Hematopoietic multipotent progenitor cell treated with erythropoietin and hydrocortisone succinate and interleukin-3 and kit ligand, for 6 days (in vitro differentiated cells): ENCODE results near the gene HDAC11.
A peak's percentile ranks its signal among the peaks of the same experiment; 100 is the strongest.
"Not testable (repeated sequence)": the region's sequence is repeated elsewhere in the genome, so short reads cannot be mapped to it uniquely, and the experiment has no call there.

ENCODE experiments used
- DNase-seq: peaks from one replicate; pipeline ENCODE4 v3.0.0-alpha.2; 2015

Gene HDAC11

DNA sequence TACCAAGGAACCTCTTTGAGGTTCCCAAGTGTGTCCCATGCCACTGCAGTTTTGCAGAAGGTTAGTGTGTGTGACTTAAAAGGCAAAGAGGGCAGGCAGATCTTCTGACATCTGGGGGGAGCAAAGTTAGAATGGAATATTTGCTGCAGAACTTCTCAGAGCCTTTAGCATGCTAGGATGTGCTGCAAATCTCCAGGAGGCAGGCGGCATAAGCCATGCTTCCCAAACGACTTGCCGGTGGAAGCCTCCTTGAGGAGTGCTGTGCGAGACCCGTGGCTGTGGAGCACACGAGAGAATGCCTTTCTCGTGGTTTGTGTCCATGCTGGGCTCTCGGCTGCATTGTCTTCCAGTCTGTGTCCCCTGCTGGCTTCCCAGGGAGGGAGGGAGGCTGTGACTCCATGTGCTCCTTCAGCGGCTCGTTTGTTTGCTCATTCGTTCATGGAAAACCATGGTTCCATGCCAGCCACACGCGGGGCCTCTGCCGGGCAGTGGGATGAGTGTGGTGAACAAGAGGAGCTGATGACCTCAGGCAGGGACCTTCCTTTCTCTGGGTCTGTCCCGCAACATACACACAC lies 13.8 kb downstream of the HDAC11 start:
- DNase-seq, result no peak

DNA sequence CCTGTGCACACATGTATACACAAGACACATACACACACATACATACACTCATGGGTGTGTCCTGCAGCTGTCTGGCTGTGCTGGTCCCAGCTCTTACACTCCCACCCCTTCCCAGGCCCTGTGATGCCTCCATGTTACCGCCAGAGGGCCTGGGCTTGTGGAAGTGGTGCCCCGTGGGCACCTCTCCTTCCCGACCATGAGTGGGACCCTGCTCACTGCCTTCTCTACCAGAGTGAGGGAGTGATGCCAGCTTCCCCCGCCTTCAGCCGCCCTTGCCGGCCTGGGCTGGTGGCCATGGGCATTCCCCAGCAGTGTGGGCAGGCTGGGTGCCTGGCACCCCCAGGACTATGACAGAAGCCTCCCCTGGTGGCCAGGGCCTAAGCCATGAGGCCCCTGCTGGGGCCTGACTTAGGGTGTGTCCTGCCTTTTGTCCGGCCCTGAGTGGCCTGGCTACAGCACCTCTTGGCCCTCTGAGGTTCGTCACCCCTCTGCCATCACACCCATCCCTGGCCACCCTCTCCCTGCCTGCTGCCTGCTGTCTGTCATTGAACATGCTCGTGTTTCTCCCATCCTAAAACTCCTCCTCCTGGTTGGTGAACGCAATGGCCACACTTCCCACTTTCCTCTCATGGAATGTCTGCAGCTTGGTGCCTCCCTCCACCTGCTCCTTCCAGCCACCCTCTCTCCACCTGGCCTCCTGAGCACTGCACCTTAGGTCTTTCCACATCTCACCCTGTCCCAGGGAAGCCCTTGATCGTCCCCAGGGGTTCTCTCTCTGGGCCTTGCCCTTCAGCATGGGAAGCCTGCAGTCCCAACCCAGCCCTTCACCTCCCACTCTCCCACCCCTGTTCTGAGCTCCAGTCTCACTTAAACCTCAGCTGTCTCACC lies 14.6 kb downstream of the HDAC11 start:
- DNase-seq, result peak; percentile 69

DNA sequence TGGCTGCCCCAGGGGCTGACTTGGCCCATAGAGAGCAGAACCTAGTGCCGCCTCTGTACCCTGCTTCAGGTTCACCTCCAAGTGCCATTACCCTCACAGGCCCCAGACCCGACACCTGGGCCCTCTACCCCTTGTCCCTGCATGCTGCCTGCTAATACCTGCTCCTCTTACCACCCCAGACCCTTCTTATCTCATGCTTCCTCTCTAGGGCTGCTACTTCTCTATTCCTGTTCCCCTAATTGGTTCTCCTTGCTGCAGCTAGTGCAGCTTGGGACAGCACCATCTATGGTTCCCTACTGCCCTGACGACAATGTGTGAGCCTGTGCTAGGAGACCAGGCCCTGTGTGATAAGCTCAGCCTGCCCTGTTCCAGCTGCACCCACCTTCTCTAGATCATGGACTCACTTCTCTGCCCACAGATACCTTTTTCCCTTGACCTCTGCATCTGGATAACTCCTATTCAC lies 15.3 kb downstream of the HDAC11 start:
- DNase-seq, result peak; percentile 42

DNA sequence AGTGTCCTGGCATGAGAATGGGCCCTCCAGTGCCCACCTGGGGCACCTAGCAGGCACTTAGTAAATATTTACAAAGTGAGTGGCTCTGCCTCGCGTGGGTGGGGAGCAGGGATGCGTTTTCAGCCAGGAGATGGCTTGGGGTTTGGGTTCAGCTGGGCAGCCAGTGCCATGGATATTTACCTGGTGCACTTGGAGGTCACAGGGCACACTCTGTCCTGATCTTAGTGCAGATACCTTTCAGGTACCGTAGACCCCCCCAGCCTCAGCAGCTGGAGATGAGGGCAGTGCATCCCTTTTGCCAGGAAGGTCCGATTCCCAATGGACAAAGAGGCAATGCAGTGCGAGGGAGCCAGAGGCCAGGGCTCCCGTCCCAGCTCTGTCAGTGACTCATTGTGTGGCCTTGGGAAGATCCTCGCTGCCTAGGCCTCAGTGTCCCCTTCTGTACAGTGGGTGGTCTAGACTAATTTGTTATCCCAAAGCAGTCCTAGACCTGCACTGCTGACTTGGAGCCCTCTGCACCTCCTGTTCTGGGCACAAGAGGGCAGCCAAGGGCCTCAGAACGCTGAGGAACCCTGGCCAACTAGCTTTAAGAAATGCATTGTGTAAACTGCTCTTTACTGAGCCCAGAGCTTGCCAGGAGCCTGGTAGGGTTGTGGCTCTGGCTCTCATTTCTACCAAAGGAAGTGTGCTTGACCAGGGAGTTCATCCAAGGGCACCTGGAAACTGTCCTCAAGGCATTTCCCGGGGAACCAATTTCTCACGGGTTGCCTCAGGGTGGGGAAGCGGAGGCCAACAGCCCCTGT lies 16.0 kb downstream of the HDAC11 start:
- DNase-seq, result peak; percentile 93

DNA sequence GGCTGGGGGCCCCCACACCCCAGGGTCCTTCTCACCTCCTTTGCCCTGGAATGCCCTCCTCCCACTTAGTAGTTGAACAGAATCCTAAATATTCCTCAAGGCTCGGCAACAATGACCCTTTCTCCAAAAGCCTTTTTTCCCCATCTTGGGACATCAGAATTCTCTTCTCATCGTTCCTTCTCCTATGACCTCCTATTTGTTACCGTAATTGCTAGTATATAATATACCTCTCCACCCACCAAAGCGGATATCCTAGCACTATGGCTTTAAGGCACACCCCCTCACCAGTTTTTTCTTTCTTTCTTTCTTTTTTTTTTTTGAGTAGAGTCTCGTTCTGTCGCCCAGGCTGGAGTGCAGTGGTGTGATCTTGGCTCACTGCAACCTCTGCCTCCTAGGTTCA lies 16.8 kb downstream of the HDAC11 start:
- DNase-seq, result no peak

DNA sequence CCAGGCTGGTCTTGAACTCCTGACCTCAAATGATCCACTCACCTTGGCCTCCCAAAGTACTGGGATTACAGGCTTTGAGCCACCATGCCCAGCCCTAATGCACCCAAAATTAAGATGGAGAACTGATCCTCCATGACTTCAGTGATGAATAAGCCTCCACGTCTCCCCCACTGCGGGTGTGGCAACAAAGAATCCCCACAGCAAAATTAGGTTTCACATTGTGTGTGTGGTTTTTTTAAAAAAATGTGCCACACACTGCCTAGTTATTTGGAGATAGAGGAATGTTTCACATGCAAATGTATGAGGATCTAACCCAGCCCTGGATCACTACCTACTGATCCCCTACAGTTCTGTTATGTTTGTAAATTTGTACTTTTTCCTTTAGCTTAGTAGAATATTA lies 17.3 kb downstream of the HDAC11 start:
- DNase-seq, result peak; percentile 32

DNA sequence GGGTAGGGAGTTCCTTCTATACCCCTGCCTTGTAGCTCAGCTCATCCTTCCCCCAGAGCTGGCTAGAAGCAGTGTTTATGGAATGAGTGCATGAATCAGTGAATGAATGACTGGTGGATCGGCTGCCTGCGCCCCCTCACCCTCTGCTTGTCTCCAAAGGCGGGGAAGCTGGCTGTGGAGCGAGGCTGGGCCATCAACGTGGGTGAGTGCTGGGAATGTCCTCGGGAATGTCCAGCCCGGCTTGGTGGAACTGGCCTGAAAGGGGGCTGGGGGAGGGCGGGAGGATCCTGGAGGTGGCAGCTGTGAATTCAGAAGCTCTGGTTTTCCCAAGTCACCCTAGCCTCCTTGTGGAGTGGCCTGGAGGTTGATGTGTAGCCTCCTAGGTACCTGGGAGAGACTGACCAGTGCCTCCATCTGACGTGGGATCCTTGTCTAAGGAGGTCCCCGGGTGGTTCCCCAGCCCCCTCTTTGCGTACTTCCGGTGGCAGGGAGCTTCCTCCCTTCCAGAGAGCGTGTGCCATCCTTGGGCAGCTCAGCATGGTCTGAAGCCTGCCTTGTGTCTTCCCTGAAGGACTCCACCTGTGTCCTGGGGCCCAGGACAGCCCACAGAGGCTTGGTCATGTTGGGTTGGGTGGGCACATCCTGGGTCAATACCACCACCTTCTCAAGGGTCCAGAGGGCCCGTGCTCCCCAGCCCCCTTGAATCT lies 18.4 kb downstream of the HDAC11 start:
- no peak for DNase-seq

DNA sequence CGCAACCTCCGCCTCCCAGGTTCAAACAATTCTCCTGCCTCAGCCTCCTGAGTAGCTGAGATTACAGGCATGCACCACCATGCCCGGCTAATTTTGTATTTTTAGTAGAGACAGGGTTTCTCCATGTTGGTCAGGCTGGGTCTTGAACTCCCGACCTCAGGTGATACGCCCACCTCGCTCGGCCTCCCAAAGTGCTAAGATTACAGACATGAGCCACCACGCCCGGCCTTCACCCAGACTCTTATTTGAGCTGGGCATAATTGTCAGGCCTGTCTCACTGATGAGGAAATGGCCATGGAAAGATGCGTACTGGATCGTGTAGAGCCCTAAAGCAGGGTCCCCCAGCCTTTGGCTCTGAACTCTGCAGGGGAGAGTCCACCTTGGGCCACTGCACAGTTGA lies 19.1 kb downstream of the HDAC11 start:
- DNase-seq, result not testable (repeated sequence)

DNA sequence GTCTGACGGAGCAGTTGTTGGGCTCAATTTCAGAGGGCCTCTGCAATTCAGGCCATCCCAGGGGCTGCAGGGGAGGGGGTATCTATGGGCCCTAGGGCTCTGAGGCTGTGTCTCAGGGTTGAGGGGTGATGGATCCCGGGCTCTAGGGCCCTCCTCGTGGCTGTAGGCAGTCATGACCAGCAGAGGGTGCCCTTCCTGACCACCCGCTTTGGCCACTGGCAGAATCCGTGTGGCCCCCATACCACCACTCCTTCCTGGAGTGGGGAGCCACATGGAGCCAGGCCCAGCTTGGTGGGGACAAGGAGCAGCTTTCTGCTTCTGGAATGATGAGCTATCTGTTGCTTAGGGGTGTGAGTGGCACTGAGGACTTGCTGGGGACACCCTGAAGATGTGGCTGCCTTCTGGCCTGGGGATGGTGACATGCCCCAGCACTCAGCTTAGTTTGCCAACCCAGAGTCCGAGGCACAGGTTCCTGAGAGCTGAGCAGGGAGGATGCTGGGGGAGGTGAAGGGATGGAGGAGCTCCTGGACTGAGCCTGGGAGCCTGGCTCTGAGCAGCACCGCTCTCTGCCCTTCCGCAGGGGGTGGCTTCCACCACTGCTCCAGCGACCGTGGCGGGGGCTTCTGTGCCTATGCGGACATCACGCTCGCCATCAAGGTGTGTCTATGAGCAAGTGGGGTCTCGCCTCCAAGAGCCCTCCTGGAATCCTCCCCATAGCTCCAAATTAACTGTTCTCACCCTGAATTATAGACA lies 20.2 kb downstream of the HDAC11 start:
- DNase-seq, result peak; percentile 65

DNA sequence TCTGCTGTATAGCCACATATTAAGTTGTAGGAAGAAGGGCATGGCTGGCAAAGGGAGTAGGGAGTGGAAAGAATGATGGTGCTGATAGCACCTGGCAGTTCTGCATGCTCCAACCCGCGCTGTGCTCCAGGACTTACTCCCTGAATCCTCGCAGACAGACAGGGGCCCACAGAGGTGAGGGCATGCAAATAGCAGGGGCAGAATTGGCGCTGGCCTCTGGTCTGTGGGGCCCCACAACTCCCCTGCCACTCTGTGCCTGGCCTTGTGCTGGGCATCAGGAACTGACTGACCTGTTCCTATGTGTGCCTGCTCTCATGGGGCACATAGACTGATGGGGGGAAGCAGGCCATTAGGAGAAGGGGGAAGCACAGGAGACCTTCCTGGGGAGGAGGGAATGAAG lies 20.9 kb downstream of the HDAC11 start:
- no peak for DNase-seq

DNA sequence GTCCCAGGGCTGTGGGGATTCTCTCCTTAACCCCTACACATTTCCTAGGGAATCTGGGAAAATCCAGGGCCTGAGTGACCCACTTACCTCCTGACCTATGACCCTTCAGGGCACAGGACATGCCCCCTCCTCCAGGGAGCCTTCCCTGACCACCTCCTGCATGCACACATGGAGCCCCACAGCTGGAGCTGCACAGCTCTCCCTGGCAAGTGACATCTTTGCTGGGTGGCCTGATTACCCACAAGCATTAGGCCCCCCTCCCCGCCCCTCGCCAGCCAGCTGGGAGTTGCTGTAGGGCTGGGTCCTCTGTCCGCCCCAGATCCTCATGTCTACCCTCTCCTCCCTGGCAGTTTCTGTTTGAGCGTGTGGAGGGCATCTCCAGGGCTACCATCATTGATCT lies 21.4 kb downstream of the HDAC11 start:
- no peak for DNase-seq

DNA sequence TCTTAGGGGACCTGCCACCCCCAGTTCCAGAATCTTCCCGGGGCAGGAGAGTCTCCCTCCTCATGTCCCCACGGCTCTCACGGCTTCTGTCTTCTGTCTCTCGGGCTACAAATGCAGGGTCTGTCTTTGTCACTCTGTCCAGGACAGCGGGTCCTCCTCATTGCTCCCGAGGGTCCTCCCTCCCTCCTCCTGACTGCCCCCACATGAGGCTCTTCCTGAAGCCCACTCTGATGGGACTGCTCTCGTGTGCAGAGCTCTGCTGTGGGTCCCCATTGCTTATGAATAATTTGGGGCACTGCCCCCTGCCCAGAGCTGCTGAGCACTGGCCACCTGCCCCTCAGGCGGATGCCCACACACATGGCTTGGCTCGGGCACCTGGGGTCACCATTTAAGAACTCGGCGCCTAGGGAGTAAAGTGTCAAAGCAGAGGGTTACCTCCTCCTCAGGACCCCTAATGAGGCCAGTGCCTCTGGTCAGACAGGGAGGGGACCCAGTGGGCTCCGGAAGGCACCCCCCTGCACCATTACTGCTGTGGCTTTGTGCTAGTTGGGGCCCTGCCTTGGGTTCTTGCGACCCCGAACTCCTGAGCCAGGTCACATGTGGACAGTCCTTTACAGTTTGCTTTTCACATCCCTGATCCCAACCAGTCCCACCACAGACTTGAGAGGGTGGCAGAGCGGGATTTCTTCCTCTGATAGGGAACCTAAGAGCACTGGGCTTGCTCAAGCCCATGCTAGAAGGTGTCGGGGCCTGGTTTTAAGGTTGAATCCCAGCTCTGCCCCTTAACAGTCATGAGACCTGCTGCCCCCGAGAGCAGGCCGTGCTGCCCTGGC lies 22.1 kb downstream of the HDAC11 start:
- DNase-seq, result no peak

DNA sequence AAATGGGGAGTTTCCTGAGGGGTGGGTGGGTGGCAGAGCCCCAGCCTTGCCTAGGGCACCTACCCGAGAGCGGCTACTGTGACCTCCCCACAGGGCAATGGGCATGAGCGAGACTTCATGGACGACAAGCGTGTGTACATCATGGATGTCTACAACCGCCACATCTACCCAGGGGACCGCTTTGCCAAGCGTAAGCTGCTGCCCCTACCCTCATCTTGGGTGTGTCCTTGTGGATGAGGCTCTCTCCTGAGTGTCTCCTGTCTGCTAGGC lies 22.6 kb downstream of the HDAC11 start:
- DNase-seq, result no peak

DNA sequence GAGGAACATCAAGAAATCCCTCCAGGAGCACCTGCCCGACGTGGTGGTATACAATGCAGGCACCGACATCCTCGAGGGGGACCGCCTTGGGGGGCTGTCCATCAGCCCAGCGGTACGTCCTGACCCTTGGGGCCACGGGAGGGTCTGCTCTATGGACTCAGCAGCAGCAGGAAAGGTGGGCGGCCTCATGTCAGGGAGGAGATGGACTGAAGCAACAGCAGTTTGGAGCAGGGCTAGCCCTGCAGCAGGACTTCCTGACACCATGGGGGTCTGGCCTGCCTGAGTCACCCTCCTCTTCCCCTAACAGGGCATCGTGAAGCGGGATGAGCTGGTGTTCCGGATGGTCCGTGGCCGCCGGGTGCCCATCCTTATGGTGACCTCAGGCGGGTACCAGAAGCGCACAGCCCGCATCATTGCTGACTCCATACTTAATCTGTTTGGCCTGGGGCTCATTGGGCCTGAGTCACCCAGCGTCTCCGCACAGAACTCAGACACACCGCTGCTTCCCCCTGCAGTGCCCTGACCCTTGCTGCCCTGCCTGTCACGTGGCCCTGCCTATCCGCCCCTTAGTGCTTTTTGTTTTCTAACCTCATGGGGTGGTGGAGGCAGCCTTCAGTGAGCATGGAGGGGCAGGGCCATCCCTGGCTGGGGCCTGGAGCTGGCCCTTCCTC lies 24.2 kb downstream of the HDAC11 start:
- no peak for DNase-seq

DNA sequence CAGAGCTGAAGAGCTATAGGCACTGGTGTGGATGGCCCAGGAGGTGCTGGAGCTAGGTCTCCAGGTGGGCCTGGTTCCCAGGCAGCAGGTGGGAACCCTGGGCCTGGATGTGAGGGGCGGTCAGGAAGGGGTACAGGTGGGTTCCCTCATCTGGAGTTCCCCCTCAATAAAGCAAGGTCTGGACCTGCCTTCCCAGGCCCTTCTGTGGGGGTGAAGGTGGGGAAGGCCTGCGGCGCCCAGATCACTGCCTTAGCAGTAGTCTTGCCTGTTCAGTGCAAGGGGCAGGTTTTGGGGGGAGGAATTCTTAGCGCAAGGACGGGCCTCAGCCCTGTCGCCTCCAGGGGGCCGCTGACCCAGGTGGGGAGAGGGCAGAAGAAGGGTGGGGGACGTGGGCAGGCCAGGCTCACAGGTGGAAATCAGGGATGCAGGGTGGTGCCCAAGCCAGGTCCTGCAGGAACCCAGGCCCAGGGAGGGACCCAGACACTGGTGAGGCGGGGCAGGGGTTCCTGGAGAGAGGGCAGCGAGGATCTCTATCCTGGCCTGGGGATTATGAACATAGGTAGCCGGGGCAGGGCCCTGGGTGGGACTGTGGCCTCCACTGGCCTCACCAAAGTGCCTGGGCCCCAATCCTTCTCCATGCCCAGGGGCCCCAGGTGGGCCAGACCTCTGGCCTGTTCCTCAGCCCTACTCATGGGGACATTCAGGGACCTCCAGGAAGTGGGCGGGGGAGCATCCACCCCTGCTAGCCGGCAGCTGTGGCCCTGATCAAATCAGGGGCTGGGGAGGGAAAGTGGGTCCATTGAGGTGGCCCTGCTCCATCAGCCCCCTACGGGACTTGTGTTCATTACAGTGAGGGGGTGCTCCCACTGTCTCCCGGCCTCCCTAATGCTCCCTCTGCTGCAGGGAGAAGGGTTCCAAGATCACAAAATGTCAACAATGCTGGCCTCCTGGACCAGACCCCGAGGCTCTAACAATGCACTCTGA lies 25.3 kb downstream of the HDAC11 start:
- no peak for DNase-seq

DNA sequence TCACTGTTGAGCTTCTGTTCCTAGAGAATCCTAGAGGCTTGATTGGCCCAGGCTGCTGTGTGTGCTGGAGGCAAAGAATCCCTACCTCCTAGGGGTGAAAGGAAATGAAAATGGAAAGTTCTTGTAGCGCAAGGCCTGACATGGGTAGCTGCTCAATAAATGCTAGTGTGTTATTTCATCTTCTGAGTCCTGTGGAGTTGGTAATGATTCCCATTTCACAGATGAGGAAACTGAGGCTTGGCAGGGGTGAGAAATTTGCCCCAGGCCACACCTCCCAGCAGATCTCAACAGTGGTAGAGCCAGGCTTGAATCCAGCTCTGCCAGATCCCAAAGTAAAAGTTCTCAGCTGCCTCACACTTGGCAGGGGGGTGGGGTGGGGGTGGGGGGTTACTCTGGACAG lies 26.1 kb downstream of the HDAC11 start:
- DNase-seq, result no peak

DNA sequence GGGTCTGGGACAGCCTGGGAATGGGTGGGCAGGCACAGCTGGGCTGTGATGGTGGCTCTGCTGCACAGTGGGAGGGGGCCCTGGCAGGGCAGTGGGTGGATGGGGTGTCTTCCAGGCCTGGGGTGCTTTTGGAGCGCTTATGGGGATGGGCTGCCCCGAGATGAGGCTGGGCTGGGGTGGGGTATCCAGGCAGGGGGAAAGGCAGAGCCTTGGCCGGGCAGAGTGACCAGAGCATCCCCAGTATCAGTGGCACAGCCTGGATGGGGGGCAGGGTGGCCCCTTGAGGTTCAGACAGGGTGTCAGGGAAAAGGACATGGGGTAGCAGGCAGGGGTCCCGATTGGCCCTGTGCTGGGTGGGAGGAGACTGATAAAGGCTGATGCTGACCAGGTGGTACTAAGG lies 26.6 kb downstream of the HDAC11 start:
- no peak for DNase-seq

DNA sequence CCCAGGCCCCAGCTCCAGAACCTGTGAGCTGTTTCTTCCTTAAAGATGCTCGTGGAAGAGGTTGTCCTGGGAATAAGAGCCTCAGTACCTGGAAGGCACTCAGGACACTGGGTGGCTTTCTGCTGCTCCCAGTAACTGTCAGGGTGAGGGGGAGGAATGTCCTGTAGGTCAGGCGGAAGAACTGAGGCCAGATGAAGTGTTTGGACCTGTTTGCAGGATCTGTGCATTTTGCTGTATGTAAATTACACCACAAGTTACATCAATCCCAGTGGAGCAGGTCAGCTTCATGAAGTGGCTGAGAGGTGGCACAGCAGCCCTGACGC lies 27.1 kb downstream of the HDAC11 start:
- DNase-seq, result no peak

DNA sequence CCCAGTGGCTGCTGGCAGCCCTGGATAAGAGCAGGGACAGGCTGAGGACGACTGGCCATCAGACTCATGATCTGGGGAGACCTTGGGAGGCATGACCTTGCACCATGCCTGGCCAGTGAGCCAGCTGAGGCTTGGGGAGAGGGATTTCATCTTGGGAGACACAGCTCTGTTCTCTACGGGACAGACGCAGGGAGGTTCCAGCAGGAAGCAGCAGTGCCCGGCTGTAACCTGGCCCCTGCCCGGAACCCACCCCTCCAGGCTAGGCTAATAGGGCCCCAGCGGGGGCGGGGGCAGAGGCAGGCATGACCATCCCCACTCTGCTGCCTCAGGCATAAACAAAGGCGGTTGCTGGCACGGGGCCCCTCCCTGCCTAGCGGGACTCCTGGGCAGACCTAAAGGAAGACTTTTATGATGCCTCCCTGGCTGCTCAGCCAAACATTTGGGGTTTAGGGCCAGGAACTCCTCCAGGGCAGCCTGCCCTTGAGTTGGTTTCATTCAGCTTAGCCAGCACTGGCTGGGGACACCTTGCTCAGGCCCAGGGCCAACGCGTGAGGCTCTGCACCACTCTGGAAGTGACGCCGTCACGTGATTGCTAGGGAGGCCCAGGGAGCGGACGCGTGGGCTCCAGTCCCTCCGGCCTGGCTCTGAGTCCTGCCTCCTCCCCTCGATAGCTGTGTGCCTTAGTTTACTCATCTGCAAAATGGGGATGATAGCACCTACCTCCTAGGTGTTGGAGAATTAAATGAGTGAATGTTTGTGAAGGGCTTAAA lies 27.6 kb downstream of the HDAC11 start:
- no peak for DNase-seq
